Esophagus muscularis mucosa (tissue), 4 donors: ENCODE results near the gene RNF144B.

Experiments used
- EP300 ChIP-seq: sonication (generic); formaldehyde crosslinking; IDR thresholded peaks from one replicate; pipeline ENCODE4 v1.6.1; 2017; ENCODE audit warnings: antibody characterized with exemption
- POLR2A ChIP-seq: fragments of 450-650 bp; IDR thresholded peaks from one replicate; pipeline ENCODE4 v1.6.1; 2017; ENCODE audit warnings: antibody characterized with exemption, moderate library complexity, mild to moderate bottlenecking, low read depth
- POLR2AphosphoS5 ChIP-seq, 2 donors: sonication (generic); formaldehyde crosslinking; IDR thresholded peaks; one replicate each; pipeline ENCODE4 v1.6.1; 2017; ENCODE audit warnings: antibody characterized with exemption in 2 of 2
- TF ChIP-seq, protein P1 (sequence below), 3 experiments: fragments of 200-600 bp in 2 of 3; fragments of 450-650 bp in 1 of 3; sonication (generic) in 2 of 3; IDR thresholded peaks; one replicate each; pipeline ENCODE4 v1.5.1; 2017 to 2019; ENCODE audit warnings: antibody characterized with exemption in 3 of 3, mild to moderate bottlenecking in 2 of 3, moderate library complexity in 1 of 3

DNA sequence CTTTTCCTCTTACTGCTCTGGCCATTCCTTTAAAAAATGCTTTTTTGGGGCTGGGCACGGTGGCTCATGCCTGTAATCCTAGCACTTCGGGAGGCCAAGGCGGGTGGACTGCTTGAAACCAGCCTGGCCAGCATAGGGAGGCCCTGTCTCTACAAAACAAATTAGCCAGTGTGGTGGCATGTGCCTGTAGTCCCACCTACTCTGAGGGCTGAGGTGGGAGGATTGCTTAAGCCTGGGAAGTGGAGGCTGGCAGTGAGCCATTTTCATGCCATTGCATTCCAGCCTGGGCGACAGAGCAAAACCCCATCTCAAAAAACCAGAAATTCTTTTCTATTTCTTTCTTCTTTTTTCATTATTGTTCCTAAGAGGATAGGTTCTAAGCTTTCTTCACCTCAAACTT, 36.9 kb upstream of the RNF144B start:
- TF ChIP-seq, protein P1, sequence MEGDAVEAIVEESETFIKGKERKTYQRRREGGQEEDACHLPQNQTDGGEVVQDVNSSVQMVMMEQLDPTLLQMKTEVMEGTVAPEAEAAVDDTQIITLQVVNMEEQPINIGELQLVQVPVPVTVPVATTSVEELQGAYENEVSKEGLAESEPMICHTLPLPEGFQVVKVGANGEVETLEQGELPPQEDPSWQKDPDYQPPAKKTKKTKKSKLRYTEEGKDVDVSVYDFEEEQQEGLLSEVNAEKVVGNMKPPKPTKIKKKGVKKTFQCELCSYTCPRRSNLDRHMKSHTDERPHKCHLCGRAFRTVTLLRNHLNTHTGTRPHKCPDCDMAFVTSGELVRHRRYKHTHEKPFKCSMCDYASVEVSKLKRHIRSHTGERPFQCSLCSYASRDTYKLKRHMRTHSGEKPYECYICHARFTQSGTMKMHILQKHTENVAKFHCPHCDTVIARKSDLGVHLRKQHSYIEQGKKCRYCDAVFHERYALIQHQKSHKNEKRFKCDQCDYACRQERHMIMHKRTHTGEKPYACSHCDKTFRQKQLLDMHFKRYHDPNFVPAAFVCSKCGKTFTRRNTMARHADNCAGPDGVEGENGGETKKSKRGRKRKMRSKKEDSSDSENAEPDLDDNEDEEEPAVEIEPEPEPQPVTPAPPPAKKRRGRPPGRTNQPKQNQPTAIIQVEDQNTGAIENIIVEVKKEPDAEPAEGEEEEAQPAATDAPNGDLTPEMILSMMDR (IDR thresholded peaks at IDR 0.05) = no peak
- no peak for TF ChIP-seq POLR2AphosphoS5 (IDR thresholded peaks at IDR 0.05)
- no peak for TF ChIP-seq EP300
- TF ChIP-seq POLR2A = no peak
